ENCODE results near the gene LPCAT1. TPM values are rescaled to one million over a fixed set of nuclear protein-coding genes. Genes with fewer than 3 reads are reported as not detected.

LPCAT1 gene
- total RNA-seq, 1 experiment from 2014 or later = 75.0 TPM

DNA sequence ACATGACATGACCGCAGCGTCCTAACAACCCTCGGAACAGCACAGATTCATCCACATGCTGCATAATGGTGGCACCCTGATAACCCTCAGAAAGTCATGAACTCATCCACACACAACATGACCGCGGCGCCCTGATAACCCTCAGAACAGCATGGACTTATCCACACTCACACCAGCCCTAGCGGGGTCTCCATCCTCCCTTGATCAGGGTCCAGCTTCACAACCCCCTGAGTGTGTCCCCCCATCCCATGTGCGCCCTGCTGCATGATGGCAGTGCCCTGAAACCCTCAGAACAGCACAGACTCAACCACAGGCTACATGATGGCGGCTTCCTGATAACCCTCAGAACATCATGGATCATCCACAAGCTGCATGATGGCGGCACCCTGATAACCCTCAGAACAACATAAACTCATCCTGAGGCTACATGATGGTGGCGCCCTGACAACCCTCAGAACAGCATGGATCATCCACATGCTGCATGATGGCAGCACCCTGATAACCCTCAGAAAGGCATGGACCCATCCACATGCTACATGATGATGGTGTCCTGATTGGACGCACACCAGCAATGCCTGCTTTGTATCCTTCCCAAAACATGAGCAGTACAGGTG lies 106.8 kb downstream of the LPCAT1 start:
- no peaks in the 10 kb centered on the region for H3K79me2 ChIP-seq (ENCODE audit: insufficient read depth, low read length)
- no peaks in the 10 kb centered on the region for H3K9me2 ChIP-seq (ENCODE audit: insufficient read depth)
- no peaks in the 10 kb centered on the region for H3K27me3 ChIP-seq (ENCODE audit: insufficient read depth, low read length)
- H4K20me1 ChIP-seq (ENCODE audit: insufficient read depth) = no peaks in the 10 kb centered on the region
- BruUV-seq (replicated peaks) = no TSS peak
- ChIA-PET RAD21 (ENCODE audit: low non-redundant PET in 1 of 2, low total read pairs in 2 of 2, uncharacterized antibody in 2 of 2, unreplicated experiment in 2 of 2) (no interaction called here), POLR2A (no interaction called here), CTCF (no interaction called here)
- intact Hi-C loops (cut with micrococcal nuclease) = no loop called here
- DNase-seq (ENCODE audit: low read depth, low spot score) (no peak), ATAC-seq (no peak)
- no peak for TF ChIP-seq EGR1 (IDR thresholded peaks at IDR 0.05; ENCODE audit: low read depth)
- TF ChIP-seq SRF (IDR thresholded peaks at IDR 0.05; ENCODE audit: low read depth) = no peak
- TF ChIP-seq ZNF274 (IDR thresholded peaks at IDR 0.05; ENCODE audit: low read depth, low read length) = no peak
- TF ChIP-seq ELF1 (IDR thresholded peaks at IDR 0.05; ENCODE audit: borderline replicate concordance, low read depth) = no peak
- no peak overlapping the region for H3K4me3 ChIP-seq (replicated peaks in 1 of 2; ENCODE audit: low read depth in 1 of 2, low read length in 2 of 2)
- no peaks in the 10 kb centered on the region for H3K36me3 ChIP-seq (ENCODE audit: control insufficient read depth in 1 of 2, insufficient read depth in 2 of 2, low read length in 2 of 2)
- H3K27ac ChIP-seq (ENCODE audit: low read depth, low read length) = no peak overlapping the region
- H3K9ac ChIP-seq (ENCODE audit: low read length) = no peak overlapping the region
- H3K4me2 ChIP-seq (ENCODE audit: low read length) = no peak overlapping the region
- H3K4me1 ChIP-seq (ENCODE audit: control insufficient read depth in 1 of 2, insufficient read depth in 2 of 2, low read length in 2 of 2) = no peaks in the 10 kb centered on the region
- H2AFZ ChIP-seq (ENCODE audit: low read depth, low read length, poor library complexity, severe bottlenecking) = no peak overlapping the region
- H3K9me3 ChIP-seq (ENCODE audit: control insufficient read depth in 1 of 2, insufficient read depth in 1 of 2, low read depth in 1 of 2, low read length in 2 of 2) = no peaks in the 10 kb centered on the region

DNA sequence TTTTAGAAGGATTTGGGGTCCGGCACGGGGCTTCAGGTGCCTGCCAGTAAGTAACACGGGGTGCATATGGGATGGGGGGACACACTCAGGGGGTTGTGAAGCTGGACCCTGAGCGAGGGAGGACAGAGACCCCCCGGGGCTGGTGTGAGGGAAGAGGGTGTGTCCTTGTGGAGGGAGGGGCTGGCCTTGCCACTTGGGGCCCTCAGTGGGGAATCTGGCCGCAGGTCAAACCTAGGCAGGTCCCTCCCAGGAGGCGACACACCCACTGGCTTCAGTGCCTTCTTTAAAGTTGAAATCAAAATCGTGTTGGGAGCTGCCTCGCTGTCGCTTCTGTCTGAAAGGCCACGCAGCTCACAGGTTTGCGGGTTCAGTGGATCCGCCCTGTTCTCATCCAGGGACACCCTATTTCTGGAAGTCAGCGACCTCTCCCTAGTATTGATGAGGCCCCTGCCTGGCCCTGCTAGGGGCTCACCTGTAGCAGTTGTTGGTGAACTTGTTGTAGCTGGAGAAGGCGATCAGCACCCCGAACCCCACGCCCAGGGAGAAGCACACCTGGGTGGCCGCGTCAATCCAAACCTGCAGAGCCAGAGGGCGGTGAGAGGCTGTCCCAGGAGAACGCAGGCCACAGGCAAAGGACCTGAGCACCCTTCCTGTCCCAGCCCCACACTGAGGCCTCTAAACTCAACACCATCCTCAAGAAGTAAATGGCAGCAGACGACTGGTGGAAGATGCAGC lies 108.0 kb downstream of the LPCAT1 start:
- ChIA-PET CTCF (no interaction called here), RAD21 (ENCODE audit: low non-redundant PET in 1 of 2, low total read pairs in 2 of 2, uncharacterized antibody in 2 of 2, unreplicated experiment in 2 of 2) (no interaction called here), POLR2A (no interaction called here)
- no peak for ATAC-seq
- H4K20me1 ChIP-seq (ENCODE audit: insufficient read depth) = no peaks in the 10 kb centered on the region
- no peak overlapping the region for H2AFZ ChIP-seq (ENCODE audit: low read depth, low read length, poor library complexity, severe bottlenecking)
- H3K9me2 ChIP-seq (ENCODE audit: insufficient read depth) = no peaks in the 10 kb centered on the region
- no peak for DNase-seq (ENCODE audit: low read depth, low spot score)
- no peak overlapping the region for H3K9ac ChIP-seq (ENCODE audit: low read length)
- H3K4me3 ChIP-seq (replicated peaks in 1 of 2; ENCODE audit: low read depth in 1 of 2, low read length in 2 of 2) = no peak overlapping the region
- H3K4me2 ChIP-seq (ENCODE audit: low read length) = no peak overlapping the region
- no peaks in the 10 kb centered on the region for H3K36me3 ChIP-seq (ENCODE audit: control insufficient read depth in 1 of 2, insufficient read depth in 2 of 2, low read length in 2 of 2)
- no peaks in the 10 kb centered on the region for H3K79me2 ChIP-seq (ENCODE audit: insufficient read depth, low read length)
- no peak overlapping the region for H3K27ac ChIP-seq (ENCODE audit: low read depth, low read length)
- no peak for TF ChIP-seq CEBPB (IDR thresholded peaks at IDR 0.05; ENCODE audit: low read depth)
- TF ChIP-seq POLR2A (IDR thresholded peaks at IDR 0.05; ENCODE audit: borderline replicate concordance, extremely low read depth, insufficient read depth, insufficient read length) = no peak
- no peak for TF ChIP-seq SP1 (IDR thresholded peaks at IDR 0.05; ENCODE audit: low read depth)
- H3K27me3 ChIP-seq (ENCODE audit: insufficient read depth, low read length) = no peaks in the 10 kb centered on the region
- no TSS peak for BruUV-seq (replicated peaks)
- H3K4me1 ChIP-seq (ENCODE audit: control insufficient read depth in 1 of 2, insufficient read depth in 2 of 2, low read length in 2 of 2) = no peaks in the 10 kb centered on the region
- H3K9me3 ChIP-seq (ENCODE audit: control insufficient read depth in 1 of 2, insufficient read depth in 1 of 2, low read depth in 1 of 2, low read length in 2 of 2) = no peaks in the 10 kb centered on the region
- intact Hi-C loops (cut with micrococcal nuclease) = no loop called here

Measured in HCT116 (cell line).